Iris pigment epithelial cell (primary cell): ENCODE results near the gene ATP9A.
"Not testable (repeated sequence)": the region's sequence is repeated elsewhere in the genome, so short reads cannot be mapped to it uniquely, and the experiment has no call there.

Source experiments
- DNase-seq: peaks from one replicate; pipeline ENCODE4 v3.0.0-alpha.2; 2011; ENCODE audit warnings: low read depth

The ATP9A gene

DNA sequence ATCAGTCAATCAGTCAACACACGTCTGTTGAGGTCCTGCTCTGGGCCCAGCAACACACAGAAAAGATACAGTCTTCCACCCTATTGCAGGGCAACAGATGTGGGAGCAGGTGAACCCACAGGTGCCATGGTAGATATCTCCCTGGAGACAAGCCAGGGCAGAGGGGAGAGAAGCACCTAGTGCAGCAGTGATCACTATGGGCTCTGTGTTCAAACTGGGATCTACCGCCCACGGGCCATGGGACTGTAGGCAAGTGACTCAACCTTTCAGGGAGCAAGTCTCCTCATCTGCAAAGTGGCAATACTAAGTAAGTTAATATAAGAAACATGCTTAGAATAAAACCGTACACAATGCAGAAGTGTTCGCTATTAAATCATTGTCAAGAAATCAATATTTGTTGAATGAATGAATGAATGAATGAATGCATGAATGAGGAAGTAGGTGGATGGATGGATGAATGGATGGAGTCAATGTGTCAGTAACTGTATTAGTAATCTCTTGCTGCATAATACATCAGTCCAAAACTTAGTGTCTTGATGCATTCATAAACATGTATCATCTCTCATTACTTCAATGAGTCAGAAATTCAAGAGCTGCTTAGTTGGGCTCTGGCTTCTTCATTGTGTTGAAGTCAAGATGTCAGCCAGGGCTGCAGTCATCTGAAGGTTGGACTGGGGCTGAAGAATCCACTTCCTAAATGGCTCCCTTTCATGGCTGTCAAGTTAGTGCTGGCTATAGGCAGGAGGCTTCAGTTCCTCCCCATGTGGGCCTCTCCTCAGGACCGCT is 193.7 kb downstream of the ATP9A start:
- peak; percentile 17 for DNase-seq

DNA sequence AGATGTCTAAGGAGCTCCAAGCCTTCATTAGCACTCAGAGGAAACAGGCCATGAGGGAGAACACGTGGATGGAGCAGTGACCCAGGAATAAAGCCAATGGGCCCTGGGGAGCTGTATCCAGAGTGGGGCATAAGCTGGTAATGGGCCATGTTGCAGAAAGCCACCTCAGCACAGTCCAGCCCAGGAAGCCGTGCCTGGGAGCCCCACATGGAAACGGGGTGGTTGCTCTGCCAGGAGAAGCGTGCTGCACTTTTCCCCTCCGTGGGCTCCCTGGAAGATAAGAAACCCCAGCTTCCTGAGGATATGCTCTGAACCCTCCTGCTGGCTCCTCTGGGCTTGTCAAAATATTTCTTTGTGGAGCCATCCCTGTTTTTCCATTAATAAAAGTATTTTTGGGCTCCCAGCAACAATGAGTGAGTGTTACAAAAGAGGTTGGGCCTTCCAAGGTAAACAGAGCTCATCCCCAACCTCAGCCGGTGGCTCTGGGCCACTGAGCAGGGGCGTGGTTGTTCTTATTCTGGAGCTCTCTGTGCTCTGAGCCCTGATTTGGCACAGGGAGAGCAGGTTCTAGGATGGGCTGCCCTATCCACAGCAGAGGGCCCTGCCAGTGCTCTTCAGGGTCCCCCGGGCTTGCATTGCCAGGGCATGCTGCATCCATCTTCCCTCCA is 194.5 kb downstream of the ATP9A start:
- DNase-seq = no peak

DNA sequence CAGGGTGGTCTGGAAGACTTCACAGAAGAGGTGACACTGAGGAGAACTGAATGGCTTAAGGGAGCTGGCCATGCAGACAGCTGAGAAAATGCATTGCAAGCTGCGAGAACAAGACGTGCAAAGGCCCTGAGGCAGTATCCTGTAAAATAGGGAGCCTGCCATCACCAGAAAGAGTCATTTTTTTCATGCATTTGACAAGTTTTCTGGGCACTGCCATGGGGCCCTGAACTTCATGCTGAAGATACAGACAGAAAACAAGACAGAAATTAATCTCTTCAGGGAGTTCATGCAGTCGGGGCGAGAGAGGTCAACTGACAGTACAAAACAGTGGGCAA is 196.8 kb downstream of the ATP9A start:
- no peak for DNase-seq

- DNase-seq = no peak
Observed at GRCh38 chr20:51570739-51571459, 197.3 kb downstream of the ATP9A start.

DNA sequence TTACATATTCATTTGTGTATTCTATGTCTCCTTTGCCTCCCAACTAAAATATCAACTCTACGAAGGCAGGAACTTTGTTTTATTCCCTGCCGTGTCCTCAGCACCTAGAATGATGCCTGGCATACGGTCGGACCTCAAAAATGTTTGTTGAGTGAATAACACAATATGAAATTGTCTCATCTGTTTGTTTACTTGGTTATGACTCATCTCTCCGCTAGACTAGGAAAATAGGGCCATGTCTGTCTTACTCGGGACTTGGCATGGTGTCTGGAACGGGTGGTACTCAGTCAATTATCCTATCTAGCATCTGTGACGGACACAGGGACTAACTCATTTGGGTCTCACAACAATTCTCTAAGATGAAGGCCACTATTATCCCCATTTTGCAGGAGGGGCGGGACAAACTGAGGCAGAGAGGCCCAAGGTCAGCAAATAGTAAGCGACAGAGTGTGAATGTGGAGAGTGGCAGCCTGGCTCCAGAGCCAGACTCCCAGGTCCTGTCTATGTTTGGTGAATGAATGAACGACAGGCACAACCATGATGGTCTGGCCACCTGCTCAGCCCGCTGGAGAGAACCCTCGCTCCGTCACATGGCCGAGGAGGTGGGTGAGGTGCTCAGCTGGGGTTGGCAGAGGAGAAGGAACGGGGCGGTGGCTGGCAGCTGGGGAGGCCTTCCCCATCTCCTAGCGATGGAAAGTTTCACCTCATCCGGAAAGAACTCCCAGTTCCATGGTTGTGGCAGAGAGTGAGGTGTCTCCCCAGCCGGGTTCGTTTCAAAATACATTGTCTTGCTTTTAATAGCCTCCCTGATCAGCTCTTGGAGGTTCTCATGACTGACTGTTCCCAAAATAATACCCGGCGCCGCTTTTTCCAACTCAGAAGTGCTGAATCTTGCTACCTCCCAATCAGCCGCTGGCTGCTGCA is 198.1 kb downstream of the ATP9A start:
- DNase-seq = peak; percentile 63

DNA sequence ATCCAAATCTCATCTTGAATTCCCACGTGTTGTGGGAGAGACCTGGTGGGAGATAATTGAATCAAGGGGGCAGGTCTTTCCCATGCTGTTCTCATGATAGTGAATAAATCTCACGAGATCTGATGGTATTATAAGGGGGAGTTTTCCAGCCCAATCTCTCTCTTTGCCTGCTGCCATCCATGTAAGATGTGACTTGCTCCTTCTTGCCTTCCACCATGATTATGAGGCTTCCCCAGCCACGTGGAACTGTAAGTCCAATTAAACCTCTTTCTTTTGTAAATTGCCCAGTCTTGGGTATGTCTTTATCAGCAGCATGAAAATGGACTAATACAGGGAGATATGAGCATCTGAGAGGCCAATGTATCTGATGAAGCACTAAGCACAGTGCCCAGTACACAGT is 199.7 kb downstream of the ATP9A start:
- DNase-seq = not testable (repeated sequence)

DNA sequence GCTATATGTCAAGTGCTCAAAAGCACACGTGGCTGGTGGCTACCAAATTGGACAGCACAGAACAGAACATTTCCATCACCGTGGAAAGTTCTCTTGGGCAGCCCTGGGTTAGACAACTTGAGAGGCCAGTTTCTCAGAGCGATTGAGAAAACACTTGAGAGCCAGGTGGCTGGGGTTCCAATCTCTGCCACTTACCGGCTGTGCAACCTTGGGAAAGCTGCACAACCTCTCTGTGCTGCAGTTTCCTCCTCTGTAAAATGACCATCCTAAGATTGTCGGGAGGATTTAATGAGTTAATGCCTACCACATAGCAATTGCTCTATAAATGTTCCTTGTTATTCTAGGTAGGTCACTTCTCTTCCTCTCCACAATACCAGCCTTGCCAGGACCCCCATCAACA is 200.6 kb downstream of the ATP9A start:
- DNase-seq = no peak

- no peak for DNase-seq
Observed at GRCh38 chr20:51566594-51566993, 201.6 kb downstream of the ATP9A start.

DNA sequence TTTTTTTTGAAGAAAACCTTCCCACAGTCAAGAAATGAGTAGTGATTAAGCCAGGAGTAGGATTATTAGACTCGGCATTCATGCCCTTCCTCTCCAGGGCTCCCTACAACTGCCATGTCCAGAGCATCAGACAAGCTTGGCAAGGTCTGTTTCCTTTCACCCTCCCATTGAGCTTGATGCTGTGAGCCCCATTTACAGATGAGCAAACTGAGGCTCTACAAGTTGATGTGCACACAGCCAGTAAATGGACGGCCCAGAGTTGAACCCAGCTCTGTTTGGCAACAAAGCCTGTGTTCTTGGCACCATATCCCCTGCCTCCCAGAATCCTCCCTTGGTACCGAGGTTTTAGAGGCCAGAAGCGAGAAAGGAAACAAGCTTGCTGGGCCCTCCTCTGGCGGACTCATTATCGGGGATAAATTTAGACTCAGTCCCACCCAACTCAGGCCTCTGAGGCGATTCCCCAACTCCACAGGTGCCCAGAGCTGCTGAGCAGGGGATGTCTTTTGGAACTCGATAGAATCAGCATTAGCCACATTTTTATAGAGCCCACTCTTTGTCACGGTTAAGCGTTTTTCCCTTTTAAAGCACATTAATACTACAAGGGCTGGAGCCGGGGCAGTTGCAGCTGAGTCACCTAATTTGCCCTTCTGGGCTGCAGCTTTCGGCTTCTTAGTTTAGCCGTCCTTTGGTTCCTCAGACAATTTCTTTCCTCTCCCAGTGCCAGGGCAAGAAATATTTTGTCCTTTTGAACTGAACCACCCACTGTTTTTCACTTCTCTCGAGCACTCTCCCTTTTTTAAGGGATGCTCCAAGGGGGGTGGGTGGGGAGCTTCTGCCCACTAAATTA is 202.7 kb downstream of the ATP9A start:
- DNase-seq = peak; percentile 26

- DNase-seq = peak; percentile 88
Observed at GRCh38 chr20:51563486-51564332, 204.5 kb downstream of the ATP9A start.

- DNase-seq = no peak
Observed at GRCh38 chr20:51563174-51563485, 205.1 kb downstream of the ATP9A start.

DNA sequence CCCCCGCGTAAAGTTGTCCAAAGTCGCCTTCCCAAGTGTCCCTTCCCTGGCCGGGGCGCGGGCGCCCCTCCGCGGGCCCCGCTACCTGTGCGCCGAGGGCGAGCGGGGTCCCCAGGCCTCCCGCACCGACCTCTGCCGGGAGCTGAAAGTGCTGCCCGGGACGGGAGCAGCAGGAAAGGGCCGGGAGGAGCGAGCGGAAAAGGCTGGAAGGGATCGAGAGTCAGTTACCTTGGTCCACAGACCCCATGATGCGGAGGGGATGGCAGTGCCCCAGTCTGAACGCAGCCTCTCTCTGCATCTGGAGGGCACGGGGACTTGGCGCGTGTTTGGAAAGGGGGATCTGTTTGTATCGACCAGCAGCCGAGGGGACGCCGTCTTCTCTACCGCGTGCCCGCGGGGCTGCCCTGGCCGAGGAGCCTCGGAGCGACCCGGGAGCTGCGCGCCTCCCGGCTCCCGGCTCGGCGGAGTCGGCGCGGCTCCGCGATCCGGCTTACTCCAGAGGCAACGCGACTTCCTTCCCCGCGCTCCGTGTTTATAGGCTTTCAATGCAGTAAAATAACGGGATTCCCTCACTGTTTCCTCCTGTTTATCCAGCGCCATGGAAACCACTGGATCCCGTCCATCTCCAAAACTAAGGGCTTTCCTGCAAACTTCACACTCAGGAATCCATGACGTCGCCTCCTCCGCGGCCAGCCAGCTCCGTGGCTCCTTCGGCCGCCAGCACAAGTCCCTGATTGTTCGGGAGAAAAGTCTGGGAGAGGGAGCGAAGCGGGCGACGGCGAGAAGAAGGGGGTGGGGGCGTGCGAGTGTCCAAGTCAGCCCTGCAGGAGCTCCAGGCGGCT is 205.6 kb downstream of the ATP9A start:
- DNase-seq = peak; percentile 86

- DNase-seq = no peak
Observed at GRCh38 chr20:51562027-51562331, 206.2 kb downstream of the ATP9A start.

DNA sequence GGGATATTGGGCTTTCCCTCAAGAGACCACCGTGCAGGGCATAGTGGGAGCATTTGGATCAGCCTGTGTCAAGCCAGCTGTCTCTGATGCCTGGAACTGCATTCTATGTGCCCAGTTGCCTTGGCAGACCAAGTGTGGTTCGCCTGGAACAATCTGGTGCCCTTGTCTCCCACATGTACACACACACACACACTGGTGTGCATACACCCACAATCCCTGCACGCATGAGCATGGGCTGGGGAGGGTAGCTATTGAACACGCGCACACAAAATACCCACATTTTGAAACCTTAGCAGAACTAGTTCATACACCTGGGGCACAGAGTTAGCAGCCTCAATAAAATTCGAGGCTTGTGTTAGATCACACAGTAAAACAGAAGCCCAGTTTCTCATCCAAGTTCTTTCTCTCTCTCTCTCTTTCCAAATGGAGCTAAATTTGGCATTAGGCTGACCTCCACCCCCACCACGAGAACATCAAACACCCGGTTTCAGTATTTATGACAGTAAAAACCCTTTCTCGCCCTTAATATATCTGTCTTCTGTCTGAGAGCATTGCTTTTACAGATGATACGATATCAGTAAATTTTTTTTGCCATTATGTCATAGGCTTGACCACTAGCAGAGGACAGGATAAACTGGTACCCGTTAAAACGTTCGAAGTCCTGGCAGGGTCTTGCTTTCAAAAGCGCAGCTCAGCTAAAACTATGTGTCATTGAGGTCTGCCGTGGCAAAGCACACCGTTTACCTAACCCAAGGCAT is 207.5 kb downstream of the ATP9A start:
- DNase-seq = no peak

GRCh38 chr20:51560042-51560441 is 208.1 kb downstream of the ATP9A start:
- no peak for DNase-seq

GRCh38 chr20:51554538-51555165 is 213.5 kb downstream of the ATP9A start:
- no peak for DNase-seq

DNA sequence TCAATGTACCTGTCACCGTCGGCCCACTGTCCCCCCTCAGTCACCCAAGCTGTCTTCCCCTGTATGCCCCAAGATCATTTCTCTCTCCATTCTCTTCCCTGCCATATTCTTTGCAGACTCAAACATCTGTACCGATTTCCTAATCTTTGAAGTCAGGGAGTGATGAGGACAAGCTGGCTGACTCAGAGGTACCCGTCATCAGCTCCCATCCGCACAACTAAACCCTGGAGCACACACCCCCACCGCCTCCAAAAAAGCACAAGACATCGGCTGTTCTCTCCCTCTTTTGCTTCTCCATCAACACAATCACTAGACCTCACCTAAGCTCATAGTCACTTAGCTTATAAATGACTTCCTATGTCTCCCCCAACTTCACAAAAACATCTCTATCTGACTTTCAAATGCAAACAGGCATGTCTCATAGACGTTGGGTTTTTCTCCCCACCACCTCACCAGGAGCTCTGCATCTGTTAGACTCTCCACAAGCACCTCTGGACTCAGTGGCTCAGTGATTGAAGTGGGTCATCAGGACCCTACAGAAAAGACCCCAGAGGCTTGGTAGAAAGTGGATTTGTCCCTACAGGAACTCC is 214.2 kb downstream of the ATP9A start:
- DNase-seq = no peak

- DNase-seq = no peak
Observed at GRCh38 chr20:51551186-51551585, 217.0 kb downstream of the ATP9A start.
